ENCODE results near the gene SFR1.
"Not testable (repeated sequence)": the region's sequence is repeated elsewhere in the genome, so short reads cannot be mapped to it uniquely, and the experiment has no call there.

SFR1 gene

GRCh38 chr10:104170610-104171254 lies 48.8 kb downstream of the SFR1 start:
- DNase-seq: no peak

GRCh38 chr10:104174136-104174535 lies 52.2 kb downstream of the SFR1 start:
- DNase-seq: not testable (repeated sequence)
